Hepatocyte (in vitro differentiated cells): ENCODE results near the gene TIRAP. TPM values are rescaled to one million over a fixed set of nuclear protein-coding genes. Genes with fewer than 3 reads are reported as not detected.

ENCODE experiments used
- DNase-seq: peaks from one replicate; pipeline ENCODE4 v3.0.0-alpha.2; 2016; ENCODE audit warnings: low spot score
- H2AFZ ChIP-seq: fragments of 200-600 bp; sonication (generic); 2 replicates; pipeline ENCODE4 v1.6.0; 2016; ENCODE audit warnings: antibody characterized with exemption, mild to moderate bottlenecking
- H3K27ac ChIP-seq: fragments of 200-600 bp; sonication (generic); 2 replicates; pipeline ENCODE4 v1.5.1; 2016; ENCODE audit warnings: mild to moderate bottlenecking
- H3K27me3 ChIP-seq: fragments of 200-600 bp; sonication (generic); 2 replicates; pipeline ENCODE4 v1.6.1; 2016
- H3K36me3 ChIP-seq: fragments of 200-600 bp; sonication (generic); replicated peaks from 2 replicates; pipeline ENCODE4 v1.5.1; 2016; ENCODE audit warnings: low read depth; ENCODE audit not compliant: insufficient read depth
- H3K4me1 ChIP-seq: fragments of 200-600 bp; sonication (generic); 2 replicates; pipeline ENCODE4 v1.5.1; 2016; ENCODE audit warnings: mild to moderate bottlenecking, moderate library complexity; ENCODE audit not compliant: insufficient read depth
- H3K4me2 ChIP-seq: fragments of 200-600 bp; sonication (generic); 2 replicates; pipeline ENCODE4 v1.6.0; 2016
- H3K4me3 ChIP-seq: fragments of 200-600 bp; sonication (generic); 2 replicates; pipeline ENCODE4 v1.5.1; 2016; ENCODE audit warnings: mild to moderate bottlenecking
- H3K79me2 ChIP-seq: fragments of 200-600 bp; sonication (generic); 2 replicates; pipeline ENCODE4 v1.6.0; 2017; ENCODE audit warnings: mild to moderate bottlenecking
- H3K9me2 ChIP-seq: fragments of 200-600 bp; sonication (generic); replicated peaks from 2 replicates; pipeline ENCODE4 v1.6.0; 2017; ENCODE audit warnings: mild to moderate bottlenecking; ENCODE audit not compliant: insufficient read depth
- H3K9me3 ChIP-seq: fragments of 200-600 bp; sonication (generic); 2 replicates; pipeline ENCODE4 v1.5.1; 2016; ENCODE audit warnings: low read depth, mild to moderate bottlenecking
- H4K20me1 ChIP-seq: fragments of 200-600 bp; sonication (generic); 2 replicates; pipeline ENCODE4 v1.6.0; 2016; ENCODE audit warnings: mild to moderate bottlenecking; ENCODE audit not compliant: insufficient read depth, poor library complexity, severe bottlenecking
- EZH2 ChIP-seq: fragments of 200-600 bp; sonication (generic); IDR thresholded peaks from 2 replicates; pipeline ENCODE4 v1.6.1; 2016; ENCODE audit warnings: antibody characterized with exemption, mild to moderate bottlenecking, borderline replicate concordance
- EZH2phosphoT487 ChIP-seq: fragments of 200-600 bp; sonication (generic); IDR thresholded peaks from one replicate; pipeline ENCODE4 v1.6.1; 2018; ENCODE audit warnings: antibody characterized with exemption, mild to moderate bottlenecking, low read depth, moderate library complexity; ENCODE audit not compliant: unreplicated experiment, severe bottlenecking
- WGBS: methylation state at CpG from one replicate; pipeline ENCODE4 v1.1.6; 2016; ENCODE audit warnings: low lambda C conversion rate; ENCODE audit errors: missing lambda C conversion rate; 5-methylcytosine and 5-hydroxymethylcytosine counted together
- polyA plus RNA-seq: library from polyadenylated mRNA; unstranded; fragments of >200 nt; fragmentation: Nextera tagmentation; extraction: Ambion mirVana; gene quantifications from 2 replicates; pipeline ENCODE4 v1.2.1, GENCODE V29; 2016
- total RNA-seq: library from RNA; depleted of rRNA; stranded (reverse); fragments of >200 nt; gene quantifications from 2 replicates; pipeline ENCODE4 v1.2.3, GENCODE V29; 2014
- TF ChIP-seq, protein P1 (sequence below): fragments of 200-600 bp; sonication (generic); IDR thresholded peaks from 2 replicates; pipeline ENCODE4 v1.5.1; 2016; ENCODE audit warnings: antibody characterized with exemption, mild to moderate bottlenecking; ENCODE audit not compliant: poor library complexity

TIRAP gene
- total and polyA plus RNA-seq, 2 experiments from 2014 or later = 5.3 to 6.4 TPM

DNA sequence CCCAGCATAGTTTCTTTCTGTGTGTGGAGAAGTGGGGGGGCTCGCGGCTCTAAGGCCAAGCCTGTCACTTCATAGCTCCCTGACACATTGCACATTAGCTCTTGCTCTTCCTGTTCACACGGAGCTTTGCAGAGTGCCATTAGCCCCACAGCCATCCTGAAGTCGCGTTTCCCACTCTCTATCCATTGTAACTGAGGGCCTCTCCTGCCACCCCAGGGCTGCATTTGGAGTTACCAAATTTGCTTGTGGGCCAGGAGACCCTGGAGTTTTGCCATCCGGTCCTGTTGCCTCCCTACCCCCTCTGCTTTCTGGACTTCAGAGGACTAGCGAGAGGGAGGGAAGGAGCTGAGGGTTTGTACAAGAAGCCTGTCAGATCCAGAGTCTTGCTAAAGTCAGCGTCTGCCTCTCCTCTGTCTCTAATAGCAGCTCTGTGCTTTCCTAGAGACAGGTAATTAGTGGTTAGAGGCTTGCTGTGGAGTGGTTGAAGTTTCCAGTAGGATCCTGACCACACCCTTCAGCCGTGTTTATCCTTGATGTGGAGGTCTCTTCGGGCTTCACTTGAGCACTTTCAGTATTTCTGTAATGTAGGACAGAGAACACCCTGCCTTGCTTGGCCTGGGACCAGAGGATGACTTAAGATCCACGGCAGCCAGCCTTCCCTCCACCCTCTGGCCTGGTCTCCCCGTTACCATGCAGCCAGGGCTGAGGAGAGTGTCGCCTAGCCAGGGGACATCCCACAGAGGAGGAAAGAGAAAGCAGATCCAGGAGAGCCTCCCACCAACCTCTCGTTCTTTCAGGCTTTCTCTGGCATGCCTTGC lies 35.1 kb downstream of the TIRAP start:
- Histone ChIP-seq H2AFZ (peak overlapping the region; percentile 7), H3K4me2 (peak overlapping the region; percentile 55), H4K20me1 (no peaks in the 10 kb centered on the region), H3K4me1 (peaks cover 27% of the 10 kb centered on the region), H3K9me3 (no peaks in the 10 kb centered on the region), H3K27ac (peak overlapping the region; percentile 93), H3K79me2 (peaks cover 7% of the 10 kb centered on the region), H3K4me3 (no peak overlapping the region), H3K9me2 (no peaks in the 10 kb centered on the region), H3K36me3 (no peaks in the 10 kb centered on the region), H3K27me3 (no peaks in the 10 kb centered on the region)
- 65% methylated on average over 14 of the region's 14 CpGs for WGBS
- TF ChIP-seq EZH2 = no peak
- TF ChIP-seq, protein P1, sequence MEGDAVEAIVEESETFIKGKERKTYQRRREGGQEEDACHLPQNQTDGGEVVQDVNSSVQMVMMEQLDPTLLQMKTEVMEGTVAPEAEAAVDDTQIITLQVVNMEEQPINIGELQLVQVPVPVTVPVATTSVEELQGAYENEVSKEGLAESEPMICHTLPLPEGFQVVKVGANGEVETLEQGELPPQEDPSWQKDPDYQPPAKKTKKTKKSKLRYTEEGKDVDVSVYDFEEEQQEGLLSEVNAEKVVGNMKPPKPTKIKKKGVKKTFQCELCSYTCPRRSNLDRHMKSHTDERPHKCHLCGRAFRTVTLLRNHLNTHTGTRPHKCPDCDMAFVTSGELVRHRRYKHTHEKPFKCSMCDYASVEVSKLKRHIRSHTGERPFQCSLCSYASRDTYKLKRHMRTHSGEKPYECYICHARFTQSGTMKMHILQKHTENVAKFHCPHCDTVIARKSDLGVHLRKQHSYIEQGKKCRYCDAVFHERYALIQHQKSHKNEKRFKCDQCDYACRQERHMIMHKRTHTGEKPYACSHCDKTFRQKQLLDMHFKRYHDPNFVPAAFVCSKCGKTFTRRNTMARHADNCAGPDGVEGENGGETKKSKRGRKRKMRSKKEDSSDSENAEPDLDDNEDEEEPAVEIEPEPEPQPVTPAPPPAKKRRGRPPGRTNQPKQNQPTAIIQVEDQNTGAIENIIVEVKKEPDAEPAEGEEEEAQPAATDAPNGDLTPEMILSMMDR = no peak
- TF ChIP-seq EZH2phosphoT487 = no peak
- DNase-seq = peak; percentile 64

DNA sequence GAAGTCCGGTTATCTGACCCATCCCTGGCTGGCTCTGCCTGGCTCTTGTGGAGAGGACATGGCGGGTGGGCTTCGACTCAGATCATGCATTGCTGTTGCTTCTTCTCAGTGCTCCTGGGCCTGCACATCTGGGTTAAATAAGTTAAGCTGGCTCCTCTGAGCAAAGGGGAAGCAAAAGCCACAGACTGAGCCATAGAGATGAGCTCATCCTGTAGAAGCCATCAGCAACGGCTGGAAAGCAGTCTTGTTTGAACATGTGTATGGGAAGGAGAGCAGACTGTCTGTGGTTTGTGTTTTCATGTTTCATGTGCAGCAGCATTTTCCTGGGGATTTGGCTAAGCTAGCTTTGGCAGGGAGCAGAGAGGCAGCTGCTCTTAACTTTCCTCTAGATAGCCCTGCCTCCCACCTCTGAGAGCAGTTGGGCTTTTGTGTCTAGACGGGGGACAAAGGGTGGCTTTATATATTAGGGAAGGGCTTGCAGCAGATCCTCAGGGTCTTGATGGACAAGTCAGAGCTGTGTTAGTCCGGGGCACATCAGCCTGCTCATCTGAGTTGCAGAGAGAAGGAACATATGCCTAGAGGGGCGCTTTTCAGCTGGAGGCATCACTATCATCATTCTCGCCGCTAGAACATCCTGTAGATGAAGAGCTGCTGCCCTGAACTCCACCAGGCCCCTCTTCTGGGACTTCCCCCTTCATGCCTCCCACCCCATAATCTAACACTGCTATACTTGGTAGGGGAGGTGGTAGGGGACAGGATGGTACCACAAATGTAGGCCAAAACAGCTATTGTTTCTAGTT lies 35.9 kb downstream of the TIRAP start:
- no peaks in the 10 kb centered on the region for H3K9me2 ChIP-seq
- H3K4me2 ChIP-seq = peak overlapping the region; percentile 55
- H2AFZ ChIP-seq = no peak overlapping the region
- H3K4me1 ChIP-seq = peaks cover 24% of the 10 kb centered on the region
- H3K27me3 ChIP-seq = no peaks in the 10 kb centered on the region
- no peaks in the 10 kb centered on the region for H3K36me3 ChIP-seq
- H3K27ac ChIP-seq = peak overlapping the region; percentile 93
- 59% methylated on average over 8 of the region's 9 CpGs for WGBS
- peaks cover 7% of the 10 kb centered on the region for H3K79me2 ChIP-seq
- no peak overlapping the region for H3K4me3 ChIP-seq
- no peaks in the 10 kb centered on the region for H4K20me1 ChIP-seq
- TF ChIP-seq, protein P1 = no peak
- TF ChIP-seq EZH2 (no peak), EZH2phosphoT487 (no peak)
- H3K9me3 ChIP-seq = no peaks in the 10 kb centered on the region
- peak; percentile 75 for DNase-seq

DNA sequence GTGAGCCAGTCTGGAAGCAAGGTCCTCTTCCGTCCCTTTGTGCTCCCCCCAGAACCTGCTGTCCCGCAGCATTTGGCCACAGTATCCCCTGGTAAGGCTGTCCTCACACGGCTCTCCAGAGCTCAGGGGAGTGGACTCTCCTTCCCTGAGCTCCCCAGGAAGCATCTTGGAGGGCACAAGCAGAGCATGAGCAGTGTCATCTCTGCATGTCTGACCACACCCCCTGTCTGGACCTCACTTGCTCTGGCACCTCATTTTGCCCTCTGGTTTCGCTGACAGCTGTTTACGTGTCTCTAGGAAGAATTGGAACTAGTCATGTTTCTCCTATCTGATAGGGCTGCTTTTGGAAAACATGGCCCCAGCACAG lies 36.5 kb downstream of the TIRAP start:
- DNase-seq = no peak
- TF ChIP-seq EZH2phosphoT487 (no peak), EZH2 (no peak)
- TF ChIP-seq, protein P1 = no peak
- Histone ChIP-seq H3K79me2 (peaks cover 3% of the 10 kb centered on the region), H3K4me2 (peak overlapping the region; percentile 7), H3K27me3 (no peaks in the 10 kb centered on the region), H3K4me3 (no peak overlapping the region), H3K27ac (peak overlapping the region; percentile 93), H3K4me1 (peaks cover 24% of the 10 kb centered on the region), H3K36me3 (no peaks in the 10 kb centered on the region), H2AFZ (no peak overlapping the region), H3K9me2 (no peaks in the 10 kb centered on the region), H3K9me3 (no peaks in the 10 kb centered on the region), H4K20me1 (no peaks in the 10 kb centered on the region)
- WGBS = 94% methylated on average over 5 of the region's 5 CpGs
